Neural crest cell (in vitro differentiated cells): ENCODE data around the gene EYS. TPM values are rescaled to one million over a fixed set of nuclear protein-coding genes. Genes with fewer than 3 reads are reported as not detected.

Experiments
- DNase-seq: peaks from one replicate; pipeline ENCODE4 v3.0.0; 2021; ENCODE audit warnings: low read depth, mixed read lengths, low spot score
- H3K27ac Mint-ChIP-seq: one replicate; pipeline ENCODE4 v1.8.0; 2021; ENCODE audit warnings: mild to moderate bottlenecking, mixed read lengths; ENCODE audit not compliant: unreplicated experiment
- H3K27me3 Mint-ChIP-seq: 2 replicates; pipeline ENCODE4 v1.8.0; 2021; ENCODE audit warnings: low read depth, mild to moderate bottlenecking, mixed read lengths
- H3K36me3 Mint-ChIP-seq: 2 replicates; pipeline ENCODE4 v1.8.0; 2021; ENCODE audit warnings: low read depth, mild to moderate bottlenecking, mixed read lengths
- H3K4me1 Mint-ChIP-seq: 2 replicates; pipeline ENCODE4 v1.8.0; 2021; ENCODE audit warnings: mixed read lengths
- H3K4me3 Mint-ChIP-seq: one replicate; pipeline ENCODE4 v1.8.0; 2021; ENCODE audit warnings: mild to moderate bottlenecking, mixed read lengths
- H3K9me3 Mint-ChIP-seq: 2 replicates; pipeline ENCODE4 v1.8.0; 2021; ENCODE audit warnings: mixed read lengths
- total RNA-seq: library from RNA; stranded (reverse); gene quantifications from 2 replicates; pipeline ENCODE4 v1.2.1, GENCODE V29; 2021
- TF ChIP-seq, protein P1 (sequence below): fragments of 200-600 bp; sonication (generic); conservative IDR thresholded peaks from 2 replicates; pipeline ENCODE4 v1.5.0; 2021; ENCODE audit warnings: antibody characterized with exemption, mild to moderate bottlenecking

The EYS gene
- total RNA-seq, 1 donor from 2014 or later = 0.40 TPM

DNA sequence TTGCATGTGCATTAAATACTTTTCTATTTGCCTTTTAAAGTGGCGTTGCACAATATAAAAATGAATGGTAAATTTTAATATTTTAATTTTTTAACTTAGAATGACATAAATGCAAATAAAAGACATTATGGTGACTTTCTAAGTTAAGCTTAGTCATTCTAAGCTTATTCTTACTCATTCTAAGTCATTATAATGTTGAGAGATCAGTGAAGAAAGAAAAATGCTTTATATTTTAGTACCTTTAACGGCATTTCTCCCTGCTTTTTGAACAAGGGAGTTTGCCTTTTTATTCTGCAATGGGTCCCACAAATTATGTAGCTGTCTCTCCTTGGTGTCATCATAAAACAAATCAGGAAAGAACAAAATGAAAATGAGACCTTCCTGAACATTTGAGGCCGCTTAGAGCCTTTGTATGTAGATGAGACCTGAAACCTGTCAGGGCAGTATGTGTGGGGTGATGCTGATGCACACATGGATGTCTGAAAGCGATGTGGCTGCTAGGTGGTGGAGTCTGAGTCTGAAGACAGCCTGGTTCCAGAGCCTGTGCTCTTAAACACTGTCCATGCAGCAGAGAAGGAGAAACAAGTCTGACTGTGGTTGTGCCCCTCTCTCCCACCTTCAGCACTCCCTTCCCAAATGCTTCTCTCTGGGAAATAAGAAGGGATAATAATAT lies 1913.4 kb downstream of the EYS start:
- H3K4me3 Mint-ChIP-seq = no peak overlapping the region
- no peak for DNase-seq
- H3K4me1 Mint-ChIP-seq = no peaks in the 10 kb centered on the region
- H3K27me3 Mint-ChIP-seq = no peaks in the 10 kb centered on the region
- no peaks in the 10 kb centered on the region for H3K36me3 Mint-ChIP-seq
- TF ChIP-seq, protein P1, sequence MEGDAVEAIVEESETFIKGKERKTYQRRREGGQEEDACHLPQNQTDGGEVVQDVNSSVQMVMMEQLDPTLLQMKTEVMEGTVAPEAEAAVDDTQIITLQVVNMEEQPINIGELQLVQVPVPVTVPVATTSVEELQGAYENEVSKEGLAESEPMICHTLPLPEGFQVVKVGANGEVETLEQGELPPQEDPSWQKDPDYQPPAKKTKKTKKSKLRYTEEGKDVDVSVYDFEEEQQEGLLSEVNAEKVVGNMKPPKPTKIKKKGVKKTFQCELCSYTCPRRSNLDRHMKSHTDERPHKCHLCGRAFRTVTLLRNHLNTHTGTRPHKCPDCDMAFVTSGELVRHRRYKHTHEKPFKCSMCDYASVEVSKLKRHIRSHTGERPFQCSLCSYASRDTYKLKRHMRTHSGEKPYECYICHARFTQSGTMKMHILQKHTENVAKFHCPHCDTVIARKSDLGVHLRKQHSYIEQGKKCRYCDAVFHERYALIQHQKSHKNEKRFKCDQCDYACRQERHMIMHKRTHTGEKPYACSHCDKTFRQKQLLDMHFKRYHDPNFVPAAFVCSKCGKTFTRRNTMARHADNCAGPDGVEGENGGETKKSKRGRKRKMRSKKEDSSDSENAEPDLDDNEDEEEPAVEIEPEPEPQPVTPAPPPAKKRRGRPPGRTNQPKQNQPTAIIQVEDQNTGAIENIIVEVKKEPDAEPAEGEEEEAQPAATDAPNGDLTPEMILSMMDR = no peak
- no peaks in the 10 kb centered on the region for H3K9me3 Mint-ChIP-seq
- H3K27ac Mint-ChIP-seq = no peak overlapping the region

DNA sequence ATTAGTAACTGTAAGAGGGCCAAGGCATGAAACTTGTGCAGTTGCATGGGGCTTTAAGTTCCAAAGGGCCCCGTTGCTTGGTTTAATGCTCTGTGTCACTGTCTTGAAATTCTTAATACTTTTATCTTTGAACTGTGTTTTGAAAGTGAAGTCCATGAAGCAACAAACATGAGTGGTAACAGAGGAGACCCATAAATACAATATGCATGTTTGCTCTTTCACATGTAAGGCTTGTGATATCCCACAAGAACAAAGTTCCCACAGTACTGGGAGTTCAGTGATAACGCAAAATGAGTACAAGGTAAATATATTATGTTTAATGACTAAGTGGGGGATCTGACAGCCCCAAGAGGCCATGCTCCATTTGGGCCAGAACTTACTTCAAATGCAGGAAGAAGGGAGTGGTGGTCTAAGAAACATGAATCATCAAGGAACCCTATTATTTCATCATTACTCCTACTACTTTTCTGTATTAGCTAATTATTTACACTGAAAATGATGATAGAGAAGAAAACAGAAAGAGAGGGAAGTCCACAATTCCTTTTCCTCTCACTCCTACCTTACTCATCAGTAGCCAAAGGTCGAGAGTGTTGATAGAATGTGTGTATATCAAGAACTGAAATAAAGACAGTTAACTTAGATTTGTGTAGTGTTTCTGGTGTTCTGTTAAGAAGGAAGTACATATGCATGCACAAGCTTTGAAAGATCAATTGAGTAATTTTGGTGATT lies 1914.1 kb downstream of the EYS start:
- no peak overlapping the region for H3K27ac Mint-ChIP-seq
- no peak for DNase-seq
- H3K36me3 Mint-ChIP-seq = no peaks in the 10 kb centered on the region
- TF ChIP-seq, protein P1 = no peak
- H3K27me3 Mint-ChIP-seq = no peaks in the 10 kb centered on the region
- H3K9me3 Mint-ChIP-seq = no peaks in the 10 kb centered on the region
- H3K4me1 Mint-ChIP-seq = no peaks in the 10 kb centered on the region
- no peak overlapping the region for H3K4me3 Mint-ChIP-seq

DNA sequence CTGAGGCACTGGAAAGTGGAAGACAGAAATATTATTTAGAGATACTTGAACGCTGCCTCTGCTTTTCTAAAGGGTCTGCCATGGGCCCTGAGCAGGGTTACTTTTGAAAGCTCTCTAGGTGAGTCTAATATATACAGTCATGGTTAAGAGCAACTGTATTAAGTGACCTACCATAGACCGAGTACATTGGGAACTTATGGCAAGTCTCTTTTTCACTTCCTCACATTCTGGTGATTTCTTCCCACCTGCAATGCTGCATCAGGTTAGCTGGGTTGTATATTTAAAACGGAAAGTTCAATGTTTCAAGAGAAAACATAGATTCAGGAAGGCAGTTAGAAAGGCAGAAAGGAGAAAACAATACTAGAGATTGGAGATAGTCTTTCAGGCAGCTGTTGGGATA lies 1916.7 kb downstream of the EYS start:
- DNase-seq = no peak
- no peak overlapping the region for H3K4me3 Mint-ChIP-seq
- no peaks in the 10 kb centered on the region for H3K36me3 Mint-ChIP-seq

DNA sequence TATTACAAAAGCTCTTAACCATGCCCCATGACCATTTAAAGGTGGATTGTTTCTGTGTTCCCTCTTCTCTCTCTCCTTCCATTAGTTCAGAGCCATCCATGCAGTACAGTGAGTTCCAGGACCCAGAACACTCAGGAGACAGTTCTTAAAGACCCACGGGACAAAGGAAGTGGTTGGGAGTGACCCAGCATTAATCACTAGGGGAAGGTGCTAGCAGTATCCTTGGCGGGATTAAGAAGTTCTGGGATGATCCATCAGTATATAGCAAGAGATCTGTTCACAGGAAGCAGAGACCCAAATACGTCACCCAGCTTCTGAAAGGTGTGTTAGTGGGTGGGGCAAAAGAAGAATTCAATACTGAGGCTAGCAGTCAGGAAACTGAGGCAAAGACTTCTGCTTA lies 1917.3 kb downstream of the EYS start:
- H3K4me1 Mint-ChIP-seq = no peaks in the 10 kb centered on the region
- no peaks in the 10 kb centered on the region for H3K36me3 Mint-ChIP-seq
- TF ChIP-seq, protein P1 = no peak
- no peaks in the 10 kb centered on the region for H3K27me3 Mint-ChIP-seq
- H3K9me3 Mint-ChIP-seq = no peaks in the 10 kb centered on the region
- H3K27ac Mint-ChIP-seq = no peak overlapping the region
- H3K4me3 Mint-ChIP-seq = no peak overlapping the region
- no peak for DNase-seq

More for the DNA sequence above, 1916.7 kb downstream of the EYS start:
- TF ChIP-seq, protein P1 = no peak
- Mint-ChIP-seq H3K9me3 (no peaks in the 10 kb centered on the region), H3K27me3 (no peaks in the 10 kb centered on the region), H3K4me1 (no peaks in the 10 kb centered on the region), H3K27ac (no peak overlapping the region)

DNA sequence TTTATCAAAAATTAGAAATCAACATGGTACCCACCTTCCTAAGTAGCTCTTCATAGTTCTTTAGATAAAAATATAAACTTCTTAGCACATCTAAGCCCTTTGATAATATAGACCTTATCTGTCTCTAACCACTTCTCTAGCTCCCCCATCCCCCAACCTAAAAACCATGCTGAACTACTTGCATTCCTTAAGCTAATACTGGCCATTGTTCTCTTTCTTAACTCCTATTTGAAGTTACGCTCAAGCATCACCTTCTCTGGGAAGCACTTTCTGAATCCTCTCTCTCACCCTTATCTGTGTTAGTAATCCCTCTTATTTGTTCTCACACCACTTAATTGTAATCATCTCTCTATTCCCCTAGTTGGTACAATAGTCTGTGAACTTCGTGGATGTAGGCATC lies 1918.5 kb downstream of the EYS start:
- H3K27ac Mint-ChIP-seq = no peak overlapping the region
- no peaks in the 10 kb centered on the region for H3K36me3 Mint-ChIP-seq
- H3K4me3 Mint-ChIP-seq = no peak overlapping the region
- H3K27me3 Mint-ChIP-seq = no peaks in the 10 kb centered on the region
- H3K9me3 Mint-ChIP-seq = no peaks in the 10 kb centered on the region
- TF ChIP-seq, protein P1 = no peak
- H3K4me1 Mint-ChIP-seq = no peaks in the 10 kb centered on the region
- no peak for DNase-seq
